ENCODE measurements around the gene PTGER2. TPM values are rescaled to one million over a fixed set of nuclear protein-coding genes. Genes with fewer than 3 reads are reported as not detected.

PTGER2 gene
- total RNA-seq, 2 donors from 2014 or later = not detected

DNA sequence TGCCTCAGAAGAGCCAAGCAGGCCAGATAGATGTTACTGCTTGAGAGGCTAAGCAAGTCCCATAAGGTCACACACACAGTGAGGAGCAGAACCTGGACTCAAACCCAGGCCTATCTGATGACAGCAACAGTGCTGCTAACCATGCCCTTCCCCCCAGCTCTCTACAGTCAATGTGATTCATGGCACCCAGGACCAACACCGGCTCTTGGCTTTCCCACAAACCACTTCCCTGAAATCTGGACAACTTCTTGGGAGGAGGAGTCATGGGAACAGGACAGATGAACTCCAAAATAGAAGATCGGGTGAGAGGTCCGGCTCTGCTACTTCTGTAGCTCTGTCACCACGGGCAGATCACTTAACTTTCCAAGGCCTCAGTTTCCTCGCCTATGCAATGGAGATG lies 47.3 kb upstream of the PTGER2 start:
- DNase-seq = no peak
- Mint-ChIP-seq H3K9me3 (no peaks in the 10 kb centered on the region), H3K4me1 (peaks cover 17% of the 10 kb centered on the region), H3K36me3 (ENCODE audit: low read depth) (no peaks in the 10 kb centered on the region), H3K27ac (no peak overlapping the region), H3K4me3 (no peak overlapping the region), H3K27me3 (ENCODE audit: insufficient read depth) (peaks cover 67% of the 10 kb centered on the region)
- Histone ChIP-seq H3K36me3 (ENCODE audit: control insufficient read depth, insufficient read depth, low read length) (no peaks in the 10 kb centered on the region), H3K4me1 (ENCODE audit: control insufficient read depth, insufficient read depth, low read length) (no peaks in the 10 kb centered on the region), H3K9ac (ENCODE audit: extremely low read depth, low read length, poor library complexity, severe bottlenecking) (no peak overlapping the region), H3K27ac (ENCODE audit: low read depth, low read length) (no peak overlapping the region), H3K4me3 (ENCODE audit: low read length) (no peak overlapping the region), H3K27me3 (ENCODE audit: control insufficient read depth, insufficient read depth, low read length, poor library complexity, severe bottlenecking) (peaks cover 64% of the 10 kb centered on the region), H3K9me3 (ENCODE audit: control insufficient read depth, low read length) (no peaks in the 10 kb centered on the region)
- TF ChIP-seq, protein P1, sequence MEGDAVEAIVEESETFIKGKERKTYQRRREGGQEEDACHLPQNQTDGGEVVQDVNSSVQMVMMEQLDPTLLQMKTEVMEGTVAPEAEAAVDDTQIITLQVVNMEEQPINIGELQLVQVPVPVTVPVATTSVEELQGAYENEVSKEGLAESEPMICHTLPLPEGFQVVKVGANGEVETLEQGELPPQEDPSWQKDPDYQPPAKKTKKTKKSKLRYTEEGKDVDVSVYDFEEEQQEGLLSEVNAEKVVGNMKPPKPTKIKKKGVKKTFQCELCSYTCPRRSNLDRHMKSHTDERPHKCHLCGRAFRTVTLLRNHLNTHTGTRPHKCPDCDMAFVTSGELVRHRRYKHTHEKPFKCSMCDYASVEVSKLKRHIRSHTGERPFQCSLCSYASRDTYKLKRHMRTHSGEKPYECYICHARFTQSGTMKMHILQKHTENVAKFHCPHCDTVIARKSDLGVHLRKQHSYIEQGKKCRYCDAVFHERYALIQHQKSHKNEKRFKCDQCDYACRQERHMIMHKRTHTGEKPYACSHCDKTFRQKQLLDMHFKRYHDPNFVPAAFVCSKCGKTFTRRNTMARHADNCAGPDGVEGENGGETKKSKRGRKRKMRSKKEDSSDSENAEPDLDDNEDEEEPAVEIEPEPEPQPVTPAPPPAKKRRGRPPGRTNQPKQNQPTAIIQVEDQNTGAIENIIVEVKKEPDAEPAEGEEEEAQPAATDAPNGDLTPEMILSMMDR (conservative IDR thresholded peaks at IDR 0.05) = no peak
- 90 to 100% methylated on average over 4 to 5 of the region's 5 CpGs for WGBS, 2 experiments (ENCODE audit: insufficient coverage in 1 of 2, insufficient read length in 1 of 2)

DNA sequence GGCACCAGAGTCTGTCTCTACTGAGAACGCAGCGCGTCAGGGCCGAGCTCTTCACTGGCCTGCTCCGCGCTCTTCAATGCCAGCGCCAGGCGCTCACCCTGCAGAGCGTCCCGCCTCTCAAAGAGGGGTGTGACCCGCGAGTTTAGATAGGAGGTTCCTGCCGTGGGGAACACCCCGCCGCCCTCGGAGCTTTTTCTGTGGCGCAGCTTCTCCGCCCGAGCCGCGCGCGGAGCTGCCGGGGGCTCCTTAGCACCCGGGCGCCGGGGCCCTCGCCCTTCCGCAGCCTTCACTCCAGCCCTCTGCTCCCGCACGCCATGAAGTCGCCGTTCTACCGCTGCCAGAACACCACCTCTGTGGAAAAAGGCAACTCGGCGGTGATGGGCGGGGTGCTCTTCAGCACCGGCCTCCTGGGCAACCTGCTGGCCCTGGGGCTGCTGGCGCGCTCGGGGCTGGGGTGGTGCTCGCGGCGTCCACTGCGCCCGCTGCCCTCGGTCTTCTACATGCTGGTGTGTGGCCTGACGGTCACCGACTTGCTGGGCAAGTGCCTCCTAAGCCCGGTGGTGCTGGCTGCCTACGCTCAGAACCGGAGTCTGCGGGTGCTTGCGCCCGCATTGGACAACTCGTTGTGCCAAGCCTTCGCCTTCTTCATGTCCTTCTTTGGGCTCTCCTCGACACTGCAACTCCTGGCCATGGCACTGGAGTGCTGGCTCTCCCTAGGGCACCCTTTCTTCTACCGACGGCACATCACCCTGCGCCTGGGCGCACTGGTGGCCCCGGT lies 46.4 kb upstream of the PTGER2 start, which contains the start of gene PTGDR:
PTGDR (plus strand) TSS at position 198 of the 778 bp plus-strand sequence; CDS start at position 315, 117 bp downstream.
- peaks cover 64% of the 10 kb centered on the region for H3K27me3 ChIP-seq (ENCODE audit: control insufficient read depth, insufficient read depth, low read length, poor library complexity, severe bottlenecking)
- Mint-ChIP-seq H3K27me3 (ENCODE audit: insufficient read depth) (peaks cover 69% of the 10 kb centered on the region), H3K4me1 (peaks cover 17% of the 10 kb centered on the region), H3K4me3 (peak within 1 kb of the TSS; percentile 63), H3K27ac (no peak within 1 kb of the TSS), H3K36me3 (ENCODE audit: low read depth) (no peaks in the 10 kb centered on the region), H3K9me3 (no peaks in the 10 kb centered on the region)
- no peak within 1 kb of the TSS for H3K27ac ChIP-seq (ENCODE audit: low read depth, low read length)
- no peaks in the 10 kb centered on the region for H3K36me3 ChIP-seq (ENCODE audit: control insufficient read depth, insufficient read depth, low read length)
- H3K9ac ChIP-seq (ENCODE audit: extremely low read depth, low read length, poor library complexity, severe bottlenecking) = no peak within 1 kb of the TSS
- TF ChIP-seq, protein P1 (conservative IDR thresholded peaks at IDR 0.05) = no peak
- peak; percentile 83 for DNase-seq
- H3K9me3 ChIP-seq (ENCODE audit: control insufficient read depth, low read length) = no peaks in the 10 kb centered on the region
- WGBS, 2 experiments (ENCODE audit: insufficient coverage in 1 of 2, insufficient read length in 1 of 2) = 4% methylated on average over 19 to 63 of the region's 63 CpGs
- H3K4me1 ChIP-seq (ENCODE audit: control insufficient read depth, insufficient read depth, low read length) = no peaks in the 10 kb centered on the region
- H3K4me3 ChIP-seq (ENCODE audit: low read length) = peak within 1 kb of the TSS; percentile 76

DNA sequence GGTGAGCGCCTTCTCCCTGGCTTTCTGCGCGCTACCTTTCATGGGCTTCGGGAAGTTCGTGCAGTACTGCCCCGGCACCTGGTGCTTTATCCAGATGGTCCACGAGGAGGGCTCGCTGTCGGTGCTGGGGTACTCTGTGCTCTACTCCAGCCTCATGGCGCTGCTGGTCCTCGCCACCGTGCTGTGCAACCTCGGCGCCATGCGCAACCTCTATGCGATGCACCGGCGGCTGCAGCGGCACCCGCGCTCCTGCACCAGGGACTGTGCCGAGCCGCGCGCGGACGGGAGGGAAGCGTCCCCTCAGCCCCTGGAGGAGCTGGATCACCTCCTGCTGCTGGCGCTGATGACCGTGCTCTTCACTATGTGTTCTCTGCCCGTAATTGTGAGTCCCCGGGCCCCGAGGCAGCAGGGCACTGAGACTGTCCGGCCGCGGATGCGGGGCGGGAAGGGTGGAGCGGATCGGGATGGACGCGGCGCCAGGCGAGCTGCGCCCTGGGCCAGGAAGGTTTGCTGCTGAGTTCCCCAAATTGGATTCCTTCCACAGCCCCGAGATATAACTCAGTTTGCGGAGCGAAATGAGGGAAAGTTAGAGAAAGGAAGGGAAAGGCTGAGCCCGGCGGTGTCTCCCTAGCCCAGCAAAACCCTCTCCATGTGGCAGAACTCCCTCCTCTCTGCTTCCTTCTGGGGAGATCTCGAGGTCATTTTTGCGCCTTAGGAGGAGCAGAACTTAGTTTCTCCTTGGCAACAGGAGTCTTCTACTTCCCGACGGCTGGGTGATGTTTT lies 45.6 kb upstream of the PTGER2 start:
- Histone ChIP-seq H3K9ac (ENCODE audit: extremely low read depth, low read length, poor library complexity, severe bottlenecking) (no peak overlapping the region), H3K27me3 (ENCODE audit: control insufficient read depth, insufficient read depth, low read length, poor library complexity, severe bottlenecking) (peaks cover 64% of the 10 kb centered on the region), H3K4me1 (ENCODE audit: control insufficient read depth, insufficient read depth, low read length) (no peaks in the 10 kb centered on the region), H3K9me3 (ENCODE audit: control insufficient read depth, low read length) (no peaks in the 10 kb centered on the region), H3K27ac (ENCODE audit: low read depth, low read length) (no peak overlapping the region), H3K36me3 (ENCODE audit: control insufficient read depth, insufficient read depth, low read length) (no peaks in the 10 kb centered on the region), H3K4me3 (ENCODE audit: low read length) (peak overlapping the region; percentile 76)
- Mint-ChIP-seq H3K4me1 (peaks cover 17% of the 10 kb centered on the region), H3K4me3 (peak overlapping the region; percentile 63), H3K27ac (no peak overlapping the region), H3K36me3 (ENCODE audit: low read depth) (no peaks in the 10 kb centered on the region), H3K27me3 (ENCODE audit: insufficient read depth) (peaks cover 69% of the 10 kb centered on the region), H3K9me3 (no peaks in the 10 kb centered on the region)
- peak; percentile 81 for DNase-seq
- WGBS, 2 experiments (ENCODE audit: insufficient coverage in 1 of 2, insufficient read length in 1 of 2) = 6 to 7% methylated on average over 33 to 54 of the region's 54 CpGs
- TF ChIP-seq, protein P1 (conservative IDR thresholded peaks at IDR 0.05) = no peak
